ENCODE data around the gene EVA1C.
"Not testable (repeated sequence)": the region's sequence is repeated elsewhere in the genome, so short reads cannot be mapped to it uniquely, and the experiment has no call there.

The EVA1C gene

DNA sequence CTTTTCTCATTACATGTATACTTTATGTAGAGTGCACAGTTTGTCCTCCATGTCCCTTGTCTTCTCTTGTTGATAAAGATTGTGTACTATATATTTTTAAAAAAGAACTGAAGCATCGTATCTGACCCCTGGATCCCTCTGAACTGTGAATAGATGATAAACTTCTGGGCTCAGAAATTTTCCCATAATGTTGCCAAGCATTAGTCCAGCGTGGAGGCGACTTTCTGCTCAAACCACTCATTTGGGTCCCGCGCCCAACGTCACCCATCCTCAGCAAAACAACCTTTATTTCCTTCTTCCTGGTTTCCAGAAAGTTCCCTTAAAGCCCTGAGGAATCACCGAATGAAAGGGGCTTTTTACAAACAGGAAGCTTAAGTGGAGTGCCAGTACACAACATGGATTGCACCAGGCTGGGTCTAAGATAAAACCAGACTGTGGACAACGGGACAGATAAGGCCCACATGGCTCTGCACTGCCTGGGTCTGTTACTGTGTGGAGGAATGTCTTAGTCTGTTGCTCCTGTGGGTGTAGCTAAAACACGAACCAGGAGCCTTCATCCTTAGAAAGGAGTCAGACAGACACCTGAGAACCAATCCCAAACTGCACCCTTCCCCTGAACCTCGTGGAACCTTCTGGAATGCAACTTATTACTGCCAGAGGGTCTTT is 15.6 kb downstream of the EVA1C start:
- TF ChIP-seq CTCF (IDR thresholded peaks at IDR 0.05; ENCODE audit: borderline replicate concordance, control extremely low read depth, extremely low read depth, insufficient read depth, missing control alignments), result no peak
- in situ Hi-C loops (cut with MboI; ENCODE audit: low sequenced_read_pairs, unreplicated experiment), result no loop called here

DNA sequence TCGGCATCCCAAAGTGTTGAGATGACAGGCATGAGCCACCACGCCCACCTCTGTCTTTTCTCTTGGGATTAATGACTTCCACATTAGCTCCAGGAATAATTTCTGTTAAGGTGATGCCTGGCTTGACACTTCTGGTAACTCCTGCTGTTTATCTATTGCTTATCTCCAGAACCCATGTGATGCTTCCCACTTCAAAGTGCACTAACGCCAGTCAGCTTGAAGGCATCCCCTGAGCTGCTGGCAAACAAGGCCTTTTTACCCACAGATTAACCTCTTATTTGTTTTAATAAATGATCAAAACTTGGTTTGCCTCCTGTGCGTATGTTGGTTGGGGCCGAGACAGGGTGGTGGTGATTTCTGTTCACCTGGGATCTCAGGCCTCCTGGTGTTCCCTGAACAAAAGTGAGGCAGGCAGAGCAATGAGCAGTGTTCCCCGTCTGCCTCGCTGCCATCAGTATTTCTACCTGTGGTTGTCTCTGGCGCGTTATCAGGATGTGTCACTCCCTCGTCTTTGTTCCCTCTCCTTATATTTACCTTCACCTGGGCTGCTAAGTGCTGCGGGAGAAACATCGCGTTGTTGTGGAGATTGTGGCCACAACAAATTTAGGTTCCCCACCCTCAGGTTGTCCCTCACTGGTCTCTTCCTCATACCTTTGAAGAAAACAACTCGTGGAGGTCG is 20.6 kb downstream of the EVA1C start:
- DNase-seq (ENCODE audit: low spot score); in situ Hi-C loops (cut with MboI; ENCODE audit: low sequenced_read_pairs, unreplicated experiment): not testable (repeated sequence)

More for the DNA sequence above, 15.6 kb downstream of the EVA1C start:
- no peak for DNase-seq (ENCODE audit: low spot score)

- in situ Hi-C loops (cut with MboI; ENCODE audit: low sequenced_read_pairs, unreplicated experiment), result no loop called here
- DNase-seq (ENCODE audit: low spot score), result no peak
- no peak for TF ChIP-seq CTCF (IDR thresholded peaks at IDR 0.05; ENCODE audit: borderline replicate concordance, control extremely low read depth, extremely low read depth, insufficient read depth, missing control alignments)
Observed at GRCh38 chr21:32437729-32438128, 25.2 kb downstream of the EVA1C start.

DNA sequence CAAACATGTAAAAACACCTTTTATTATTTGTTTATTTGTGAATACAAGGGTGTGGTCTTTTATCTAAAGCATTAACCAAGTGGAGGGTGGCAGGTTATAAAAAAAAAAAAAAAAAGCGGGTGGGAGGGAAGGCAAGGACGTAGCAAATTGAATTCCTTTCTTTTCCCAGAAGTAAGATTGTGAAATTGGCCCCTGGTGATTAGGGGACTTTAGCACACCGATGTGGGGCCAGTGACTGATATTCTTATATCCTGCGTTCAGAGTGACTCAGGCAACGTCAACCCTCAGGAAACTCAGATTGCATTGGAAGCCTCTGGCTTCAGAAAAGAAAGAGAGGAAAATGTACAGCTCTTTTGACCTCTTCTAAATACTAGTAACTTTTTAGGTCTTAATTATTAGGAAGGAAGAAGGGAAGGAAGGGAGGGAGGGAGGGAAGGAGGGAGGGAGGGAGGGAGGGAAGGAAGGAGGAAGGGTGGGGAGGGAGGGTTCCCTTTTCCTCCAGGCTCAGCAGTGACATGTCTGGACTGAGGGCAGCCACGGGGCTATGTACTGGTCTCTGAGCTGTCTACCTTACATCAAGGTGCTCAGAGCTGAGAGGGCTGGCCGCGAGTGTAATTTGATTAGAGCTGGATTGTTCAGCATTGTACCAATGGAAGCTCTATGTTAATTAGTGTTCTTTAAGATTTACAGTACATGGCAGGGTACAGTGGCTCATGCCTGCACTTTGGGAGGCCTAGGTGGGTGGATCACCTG is 30.2 kb downstream of the EVA1C start:
- no peak for DNase-seq (ENCODE audit: low spot score)
- no peak for TF ChIP-seq CTCF (IDR thresholded peaks at IDR 0.05; ENCODE audit: borderline replicate concordance, control extremely low read depth, extremely low read depth, insufficient read depth, missing control alignments)
- in situ Hi-C loops (cut with MboI; ENCODE audit: low sequenced_read_pairs, unreplicated experiment), result no loop called here

DNA sequence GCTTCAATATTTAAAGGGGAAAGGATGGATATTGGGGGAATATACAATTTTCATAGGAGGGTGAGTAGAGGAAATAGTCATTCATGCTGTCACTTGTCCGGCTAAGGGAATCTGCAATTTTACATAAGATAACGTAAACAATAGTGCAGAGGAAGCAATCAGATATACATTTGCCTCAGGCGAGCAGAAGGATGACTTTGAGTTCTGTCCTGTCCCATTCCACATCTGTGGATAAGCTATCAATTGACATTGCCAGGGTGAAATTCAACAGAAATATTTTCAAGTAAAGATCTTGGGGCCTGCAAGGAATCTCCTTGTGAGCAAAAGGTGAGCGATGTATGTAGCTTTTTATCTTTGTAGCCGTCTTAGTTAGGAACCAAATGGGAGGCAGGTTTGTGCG is 32.6 kb downstream of the EVA1C start:
- no peak for DNase-seq (ENCODE audit: low spot score)
- TF ChIP-seq CTCF (IDR thresholded peaks at IDR 0.05; ENCODE audit: borderline replicate concordance, control extremely low read depth, extremely low read depth, insufficient read depth, missing control alignments), result no peak
- in situ Hi-C loops (cut with MboI; ENCODE audit: low sequenced_read_pairs, unreplicated experiment), result no loop called here

DNA sequence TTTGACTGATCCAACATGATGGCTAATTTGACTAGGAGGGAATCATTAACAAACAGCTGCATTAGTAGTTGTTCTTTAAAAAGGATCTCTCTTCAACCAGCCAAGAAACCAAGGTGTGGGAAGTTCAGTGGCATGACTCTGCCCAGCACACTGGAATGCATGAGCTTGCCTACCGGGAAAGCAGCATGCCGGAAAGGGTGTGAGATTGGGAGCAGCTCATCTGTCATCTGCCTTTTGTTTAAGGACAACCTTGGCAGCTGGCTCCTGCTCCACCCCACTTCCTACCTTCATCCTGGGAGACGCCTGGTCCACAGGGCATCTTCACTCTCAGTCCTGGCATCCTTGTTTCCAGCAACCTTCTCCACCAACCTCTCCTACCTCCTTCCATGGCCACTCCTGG is 33.9 kb downstream of the EVA1C start:
- DNase-seq (ENCODE audit: low spot score); in situ Hi-C loops (cut with MboI; ENCODE audit: low sequenced_read_pairs, unreplicated experiment): not testable (repeated sequence)

DNA sequence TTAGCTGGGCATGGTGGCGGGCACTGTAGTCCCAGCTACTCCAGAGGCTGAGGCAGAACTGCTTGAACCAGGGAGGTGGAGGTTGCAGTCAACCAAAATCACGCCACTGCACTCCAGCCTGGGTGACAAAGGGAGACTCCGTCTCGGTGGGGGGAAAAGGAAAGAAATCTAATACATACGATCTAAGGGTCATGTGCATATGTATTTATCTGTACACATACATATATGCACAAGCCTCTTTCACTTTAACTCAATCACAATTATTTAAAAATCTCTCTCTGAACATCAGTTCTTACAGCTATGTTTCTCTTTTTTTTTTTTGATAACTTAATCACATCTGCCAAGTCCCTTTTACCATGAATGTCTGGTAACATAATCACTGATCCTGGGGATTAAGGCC is 34.7 kb downstream of the EVA1C start:
- no peak for DNase-seq (ENCODE audit: low spot score)
- in situ Hi-C loops (cut with MboI; ENCODE audit: low sequenced_read_pairs, unreplicated experiment), result no loop called here
- TF ChIP-seq CTCF (IDR thresholded peaks at IDR 0.05; ENCODE audit: borderline replicate concordance, control extremely low read depth, extremely low read depth, insufficient read depth, missing control alignments), result no peak

Data from GM13976 (cell line).